Astrocyte of the cerebellum (primary cell): ENCODE measurements around the gene MOV10L1.

Experiments
- DNase-seq: peaks from one replicate; pipeline ENCODE4 v3.0.0-alpha.2; 2011; ENCODE audit warnings: low read depth
- H3K4me3 ChIP-seq: 2 replicates; pipeline ENCODE4 v1.5.1; 2011; ENCODE audit warnings: mild to moderate bottlenecking, low read depth, low read length, moderate library complexity
- CTCF ChIP-seq: IDR thresholded peaks from 2 replicates; pipeline ENCODE4 v1.5.1; 2012; ENCODE audit warnings: low read length, low read depth, moderate library complexity, mild to moderate bottlenecking; ENCODE audit errors: missing control alignments
- in situ Hi-C: cut with HindIII; loops from 2 replicates; pipeline ENCODE4 v1.10.0; 2017; ENCODE audit warnings: low sequenced_read_pairs

MOV10L1 gene

GRCh38 chr22:50148166-50148500 lies 58.3 kb downstream of the MOV10L1 start:
- TF ChIP-seq CTCF, result no peak
- H3K4me3 ChIP-seq, result no peak overlapping the region
- no peak for DNase-seq
- in situ Hi-C loops, result no loop called here

- TF ChIP-seq CTCF, result peak; percentile 78
- no peak for DNase-seq
- no peak overlapping the region for H3K4me3 ChIP-seq
Observed at GRCh38 chr22:50148991-50149721, 59.4 kb downstream of the MOV10L1 start.

GRCh38 chr22:50150161-50151129 lies 60.6 kb downstream of the MOV10L1 start:
- H3K4me3 ChIP-seq, result no peak overlapping the region
- in situ Hi-C loops, result no loop called here
- TF ChIP-seq CTCF, result no peak
- DNase-seq, result no peak

More at GRCh38 chr22:50148991-50149721, 59.4 kb downstream of the MOV10L1 start:
- in situ Hi-C loops, result no loop called here

GRCh38 chr22:50151571-50152537 lies 62.0 kb downstream of the MOV10L1 start:
- no peak overlapping the region for H3K4me3 ChIP-seq
- TF ChIP-seq CTCF, result no peak
- in situ Hi-C loops, result no loop called here
- DNase-seq, result no peak

GRCh38 chr22:50153056-50153755 lies 63.4 kb downstream of the MOV10L1 start:
- no peak overlapping the region for H3K4me3 ChIP-seq
- in situ Hi-C loops, result no loop called here
- TF ChIP-seq CTCF, result no peak
- no peak for DNase-seq
